Measurements from ENCODE around the gene SHE.

SHE gene

DNA sequence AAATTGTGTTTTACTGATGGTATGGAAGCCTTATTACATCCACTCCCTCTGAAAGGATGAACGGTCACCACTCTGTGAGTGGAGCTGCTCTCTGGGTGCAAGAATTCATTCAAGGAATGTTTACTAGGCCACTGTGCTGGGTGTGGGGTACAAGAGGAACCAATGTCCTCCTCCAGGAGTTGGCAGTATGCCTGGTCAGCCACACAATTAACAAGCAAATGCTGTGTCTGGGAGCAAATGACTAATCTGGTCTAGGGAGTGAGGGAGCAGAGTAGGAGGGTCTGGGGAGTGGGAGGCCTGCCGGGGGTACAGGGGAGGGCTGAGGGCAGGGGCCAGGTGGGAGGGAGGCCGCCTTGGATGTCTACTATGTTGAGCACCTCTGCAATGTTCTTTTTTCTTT lies 27.4 kb downstream of the SHE start:
- H3K27ac ChIP-seq (ENCODE audit: low read length): no peak overlapping the region

GRCh38 chr1:154471304-154471703 lies 30.9 kb downstream of the SHE start:
- Histone ChIP-seq H3K4me1 (ENCODE audit: control insufficient read depth in 1 of 2, insufficient read depth in 2 of 2, low read length in 2 of 2) (peaks cover 0 to 9% of the 10 kb centered on the region in 2 donors), H3K9me3 (ENCODE audit: control insufficient read depth in 1 of 2, low read length in 2 of 2) (no peaks in the 10 kb centered on the region), H3K4me3 (ENCODE audit: low read depth in 1 of 2, low read length in 2 of 2) (no peak overlapping the region), H3K27me3 (ENCODE audit: low read depth, low read length) (no peaks in the 10 kb centered on the region), H3K36me3 (ENCODE audit: control insufficient read depth in 1 of 2, insufficient read depth in 2 of 2, low read length in 2 of 2) (peaks cover 0 to 5% of the 10 kb centered on the region in 2 donors), H3K27ac (ENCODE audit: low read length) (no peak overlapping the region)

More for the DNA sequence above, 27.4 kb downstream of the SHE start:
- Histone ChIP-seq H3K4me1 (ENCODE audit: control insufficient read depth in 1 of 2, insufficient read depth in 2 of 2, low read length in 2 of 2) (peaks cover 0 to 8% of the 10 kb centered on the region in 2 donors), H3K9me3 (ENCODE audit: control insufficient read depth in 1 of 2, low read length in 2 of 2) (no peaks in the 10 kb centered on the region), H3K36me3 (ENCODE audit: control insufficient read depth in 1 of 2, insufficient read depth in 2 of 2, low read length in 2 of 2) (no peaks in the 10 kb centered on the region), H3K27me3 (ENCODE audit: low read depth, low read length) (no peaks in the 10 kb centered on the region), H3K4me3 (ENCODE audit: low read depth in 1 of 2, low read length in 2 of 2) (no peak overlapping the region)

GRCh38 chr1:154469844-154470560 lies 32.2 kb downstream of the SHE start:
- H3K27ac ChIP-seq (ENCODE audit: low read length): no peak overlapping the region
- peaks cover 0 to 17% of the 10 kb centered on the region in 2 donors for H3K4me1 ChIP-seq (ENCODE audit: control insufficient read depth in 1 of 2, insufficient read depth in 2 of 2, low read length in 2 of 2)
- H3K9me3 ChIP-seq (ENCODE audit: control insufficient read depth in 1 of 2, low read length in 2 of 2): no peaks in the 10 kb centered on the region
- peaks cover 9 to 13% of the 10 kb centered on the region in 2 donors for H3K36me3 ChIP-seq (ENCODE audit: control insufficient read depth in 1 of 2, insufficient read depth in 2 of 2, low read length in 2 of 2)
- no peak overlapping the region for H3K4me3 ChIP-seq (ENCODE audit: low read depth in 1 of 2, low read length in 2 of 2)
- H3K27me3 ChIP-seq (ENCODE audit: low read depth, low read length): no peaks in the 10 kb centered on the region

GRCh38 chr1:154468535-154469250 lies 33.5 kb downstream of the SHE start:
- no peak overlapping the region for H3K27ac ChIP-seq (ENCODE audit: low read length)
- H3K27me3 ChIP-seq (ENCODE audit: low read depth, low read length): no peaks in the 10 kb centered on the region
- peaks cover 0 to 12% of the 10 kb centered on the region in 2 donors for H3K4me1 ChIP-seq (ENCODE audit: control insufficient read depth in 1 of 2, insufficient read depth in 2 of 2, low read length in 2 of 2)
- peaks cover 9 to 15% of the 10 kb centered on the region in 2 donors for H3K36me3 ChIP-seq (ENCODE audit: control insufficient read depth in 1 of 2, insufficient read depth in 2 of 2, low read length in 2 of 2)
- H3K4me3 ChIP-seq (ENCODE audit: low read depth in 1 of 2, low read length in 2 of 2): no peak overlapping the region
- H3K9me3 ChIP-seq (ENCODE audit: control insufficient read depth in 1 of 2, low read length in 2 of 2): no peaks in the 10 kb centered on the region

DNA sequence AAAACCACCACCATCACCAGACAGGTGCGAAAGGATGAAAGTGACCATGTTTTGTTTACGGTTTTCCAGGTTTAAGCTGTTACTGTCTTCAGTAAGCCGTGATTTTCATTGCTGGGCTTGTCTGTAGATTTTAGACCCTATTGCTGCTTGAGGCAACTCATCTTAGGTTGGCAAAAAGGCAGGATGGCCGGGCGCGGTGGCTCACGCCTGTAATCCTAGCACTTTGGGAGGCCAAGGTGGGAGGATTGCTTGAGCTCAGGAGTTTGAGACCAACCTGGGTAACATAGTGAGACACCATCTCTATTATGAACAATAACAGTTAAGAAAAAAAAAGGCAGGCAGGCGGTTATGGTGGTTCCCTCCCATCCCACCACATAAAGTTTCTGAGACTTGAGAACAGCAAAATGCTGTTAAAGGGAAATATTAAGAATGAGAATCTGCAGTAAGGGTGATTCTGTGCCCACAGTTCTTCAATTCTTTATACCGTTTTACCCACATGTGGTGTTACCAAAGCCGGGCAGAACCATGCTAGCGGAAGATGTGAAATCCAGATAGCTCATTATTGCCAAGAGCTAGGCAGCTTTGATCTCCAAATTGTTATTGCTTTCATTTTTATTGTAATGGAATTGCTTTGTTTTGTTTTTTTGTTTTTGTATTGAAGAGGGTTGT lies 34.6 kb downstream of the SHE start:
- H3K4me3 ChIP-seq (ENCODE audit: low read depth in 1 of 2, low read length in 2 of 2): no peak overlapping the region
- peaks cover 9 to 15% of the 10 kb centered on the region in 2 donors for H3K36me3 ChIP-seq (ENCODE audit: control insufficient read depth in 1 of 2, insufficient read depth in 2 of 2, low read length in 2 of 2)
- no peaks in the 10 kb centered on the region for H3K9me3 ChIP-seq (ENCODE audit: control insufficient read depth in 1 of 2, low read length in 2 of 2)
- H3K27ac ChIP-seq (ENCODE audit: low read length): no peak overlapping the region
- peaks cover 6 to 12% of the 10 kb centered on the region in 2 donors for H3K4me1 ChIP-seq (ENCODE audit: control insufficient read depth in 1 of 2, insufficient read depth in 2 of 2, low read length in 2 of 2)
- no peaks in the 10 kb centered on the region for H3K27me3 ChIP-seq (ENCODE audit: low read depth, low read length)

- Histone ChIP-seq H3K4me3 (ENCODE audit: low read depth in 1 of 2, low read length in 2 of 2) (no peak overlapping the region), H3K4me1 (ENCODE audit: control insufficient read depth in 1 of 2, insufficient read depth in 2 of 2, low read length in 2 of 2) (peaks cover 6 to 12% of the 10 kb centered on the region in 2 donors), H3K27me3 (ENCODE audit: low read depth, low read length) (no peaks in the 10 kb centered on the region), H3K27ac (ENCODE audit: low read length) (no peak overlapping the region), H3K36me3 (ENCODE audit: control insufficient read depth in 1 of 2, insufficient read depth in 2 of 2, low read length in 2 of 2) (peaks cover 9 to 15% of the 10 kb centered on the region in 2 donors), H3K9me3 (ENCODE audit: control insufficient read depth in 1 of 2, low read length in 2 of 2) (no peaks in the 10 kb centered on the region)
These were observed 35.2 kb downstream of the SHE start for GRCh38 chr1:154466921-154467417.

DNA sequence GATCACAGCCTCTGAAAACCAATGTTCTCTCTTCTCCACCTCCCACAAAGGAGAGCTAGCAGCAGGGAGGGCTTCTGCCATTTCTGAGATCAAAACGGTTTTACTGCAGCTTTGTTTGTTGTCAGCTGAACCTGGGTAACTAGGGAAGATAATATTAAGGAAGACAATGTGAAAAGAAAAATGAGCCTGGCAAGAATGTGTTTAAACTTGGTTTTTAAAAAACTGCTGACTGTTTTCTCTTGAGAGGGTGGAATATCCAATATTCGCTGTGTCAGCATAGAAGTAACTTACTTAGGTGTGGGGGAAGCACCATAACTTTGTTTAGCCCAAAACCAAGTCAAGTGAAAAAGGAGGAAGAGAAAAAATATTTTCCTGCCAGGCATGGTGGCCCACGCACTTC lies 36.0 kb downstream of the SHE start:
- Histone ChIP-seq H3K36me3 (ENCODE audit: control insufficient read depth in 1 of 2, insufficient read depth in 2 of 2, low read length in 2 of 2) (peaks cover 9 to 15% of the 10 kb centered on the region in 2 donors), H3K4me3 (ENCODE audit: low read depth in 1 of 2, low read length in 2 of 2) (no peak overlapping the region), H3K27me3 (ENCODE audit: low read depth, low read length) (no peaks in the 10 kb centered on the region), H3K9me3 (ENCODE audit: control insufficient read depth in 1 of 2, low read length in 2 of 2) (no peaks in the 10 kb centered on the region), H3K4me1 (ENCODE audit: control insufficient read depth in 1 of 2, insufficient read depth in 2 of 2, low read length in 2 of 2) (peaks cover 6 to 12% of the 10 kb centered on the region in 2 donors), H3K27ac (ENCODE audit: low read length) (no peak overlapping the region)

DNA sequence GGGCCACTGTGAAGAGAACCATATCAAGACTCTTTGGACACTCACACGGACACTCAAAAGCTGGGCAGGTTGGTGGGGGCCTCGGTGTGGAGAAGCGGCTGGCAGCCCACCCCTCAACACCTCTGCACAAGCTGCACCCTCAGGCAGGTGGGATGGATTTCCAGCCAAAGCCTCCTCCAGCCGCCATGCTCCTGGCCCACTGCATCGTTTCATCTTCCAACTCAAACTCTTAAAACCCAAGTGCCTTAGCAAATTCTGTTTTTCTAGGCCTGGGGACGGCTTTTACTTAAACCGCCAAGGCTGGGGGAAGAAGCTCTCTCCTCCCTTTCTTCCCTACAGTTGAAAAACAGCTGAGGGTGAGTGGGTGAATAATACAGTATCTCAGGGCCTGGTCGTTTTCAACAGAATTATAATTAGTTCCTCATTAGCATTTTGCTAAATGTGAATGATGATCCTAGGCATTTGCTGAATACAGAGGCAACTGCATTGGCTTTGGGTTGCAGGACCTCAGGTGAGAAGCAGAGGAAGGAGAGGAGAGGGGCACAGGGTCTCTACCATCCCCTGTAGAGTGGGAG lies 36.5 kb downstream of the SHE start:
- Histone ChIP-seq H3K4me1 (ENCODE audit: control insufficient read depth in 1 of 2, insufficient read depth in 2 of 2, low read length in 2 of 2) (peaks cover 6 to 12% of the 10 kb centered on the region in 2 donors), H3K27ac (ENCODE audit: low read length) (no peak overlapping the region), H3K27me3 (ENCODE audit: low read depth, low read length) (no peaks in the 10 kb centered on the region), H3K9me3 (ENCODE audit: control insufficient read depth in 1 of 2, low read length in 2 of 2) (no peaks in the 10 kb centered on the region), H3K4me3 (ENCODE audit: low read depth in 1 of 2, low read length in 2 of 2) (no peak overlapping the region), H3K36me3 (ENCODE audit: control insufficient read depth in 1 of 2, insufficient read depth in 2 of 2, low read length in 2 of 2) (peaks cover 9 to 15% of the 10 kb centered on the region in 2 donors)

- peaks cover 6 to 12% of the 10 kb centered on the region in 2 donors for H3K4me1 ChIP-seq (ENCODE audit: control insufficient read depth in 1 of 2, insufficient read depth in 2 of 2, low read length in 2 of 2)
- H3K4me3 ChIP-seq (ENCODE audit: low read depth in 1 of 2, low read length in 2 of 2): no peak overlapping the region
- H3K27ac ChIP-seq (ENCODE audit: low read length): peak overlapping the region; percentile 53
- no peaks in the 10 kb centered on the region for H3K27me3 ChIP-seq (ENCODE audit: low read depth, low read length)
- H3K36me3 ChIP-seq (ENCODE audit: control insufficient read depth in 1 of 2, insufficient read depth in 2 of 2, low read length in 2 of 2): peaks cover 13 to 22% of the 10 kb centered on the region in 2 donors
- no peaks in the 10 kb centered on the region for H3K9me3 ChIP-seq (ENCODE audit: control insufficient read depth in 1 of 2, low read length in 2 of 2)
These were observed 38.7 kb downstream of the SHE start for GRCh38 chr1:154463512-154463990.

DNA sequence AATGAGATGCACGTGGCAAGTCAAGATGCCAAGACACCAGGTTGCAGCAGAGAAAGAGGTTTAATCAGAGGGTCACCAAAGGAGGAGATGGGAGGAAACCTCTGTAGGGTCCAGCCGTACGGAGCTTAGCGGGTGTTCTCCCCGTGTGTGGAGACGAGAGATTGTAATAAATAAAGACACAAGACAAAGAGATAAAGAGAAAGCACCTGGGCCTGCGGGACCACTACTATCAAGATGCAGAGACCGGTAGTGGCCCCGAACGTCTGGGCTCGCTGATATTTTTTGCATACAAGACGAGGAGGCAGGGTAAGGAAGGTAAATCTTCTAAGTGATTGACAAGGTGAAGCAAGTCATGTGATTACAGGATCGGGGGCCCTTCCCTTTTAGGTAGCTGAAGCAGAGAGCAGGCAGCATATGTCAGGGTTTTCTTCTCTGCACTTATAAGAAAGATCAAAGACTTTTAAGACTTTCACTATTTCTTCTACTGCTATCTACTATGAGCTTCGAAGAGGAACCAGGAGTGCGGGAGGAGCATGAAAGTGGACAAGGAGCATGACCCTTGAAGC lies 41.4 kb downstream of the SHE start:
- Histone ChIP-seq H3K4me1 (ENCODE audit: control insufficient read depth in 1 of 2, insufficient read depth in 2 of 2, low read length in 2 of 2) (peaks cover 3 to 6% of the 10 kb centered on the region in 2 donors), H3K27ac (ENCODE audit: low read length) (no peak overlapping the region), H3K9me3 (ENCODE audit: control insufficient read depth in 1 of 2, low read length in 2 of 2) (no peaks in the 10 kb centered on the region), H3K36me3 (ENCODE audit: control insufficient read depth in 1 of 2, insufficient read depth in 2 of 2, low read length in 2 of 2) (peaks cover 20 to 22% of the 10 kb centered on the region in 2 donors), H3K27me3 (ENCODE audit: low read depth, low read length) (no peaks in the 10 kb centered on the region), H3K4me3 (ENCODE audit: low read depth in 1 of 2, low read length in 2 of 2) (no peak overlapping the region)

Data from muscle layer of duodenum (tissue), 2 donors.